NOMO-1 treated with DMSO at 0.1 percent for 48 hours (cell line): ENCODE data around the gene MICAL2.
A peak's percentile ranks its signal among the peaks of the same experiment; 100 is the strongest.

ENCODE experiments used
- DNase-seq: peaks from one replicate; lab custom pipeline; 2025; ENCODE audit not compliant: unreplicated experiment; lab: John Stamatoyannopoulos, UW

Gene MICAL2

GRCh38 chr11:12221051-12221535, 110.7 kb downstream of the MICAL2 start:
- no peak for DNase-seq

GRCh38 chr11:12222055-12222792, 111.8 kb downstream of the MICAL2 start:
- no peak for DNase-seq

- peak; percentile 13 for DNase-seq
These were observed 113.6 kb downstream of the MICAL2 start for GRCh38 chr11:12223771-12224536.

GRCh38 chr11:12224537-12224893, 114.1 kb downstream of the MICAL2 start:
- peak; percentile 86 for DNase-seq

DNA sequence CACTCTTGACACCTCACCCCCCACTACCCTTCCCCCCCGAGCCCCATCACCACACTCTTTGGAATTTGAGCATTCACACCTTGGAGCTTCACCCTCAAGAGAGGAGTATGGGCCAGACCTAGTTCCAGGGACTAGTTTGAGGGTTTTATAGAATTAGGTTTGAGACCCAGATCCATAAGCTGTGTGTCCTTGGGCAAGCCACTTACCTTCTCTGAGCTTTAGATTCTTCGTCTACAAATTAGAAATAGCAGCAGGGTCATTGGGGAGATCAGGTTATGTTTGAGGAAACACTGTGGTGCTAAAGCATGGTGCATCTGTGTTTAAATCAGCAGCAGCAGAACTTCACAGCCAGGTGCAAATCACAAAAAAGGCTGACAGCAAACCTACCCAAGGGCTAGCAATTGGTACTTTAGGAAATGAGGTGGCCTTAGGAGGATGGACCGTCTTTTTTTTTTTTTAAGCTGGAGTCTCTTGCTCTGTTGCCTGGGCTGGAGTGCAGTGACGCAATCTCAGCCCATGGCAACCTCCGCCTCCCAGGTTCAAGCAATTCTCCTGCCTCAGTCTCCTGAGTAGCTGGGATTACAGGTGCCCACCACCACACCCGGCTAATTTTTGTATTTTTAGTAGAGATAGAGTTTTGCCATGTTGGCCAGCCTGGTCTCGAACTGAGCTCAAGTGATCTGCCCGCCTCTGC, 114.8 kb downstream of the MICAL2 start:
- no peak for DNase-seq

- DNase-seq = no peak
These were observed 115.7 kb downstream of the MICAL2 start for GRCh38 chr11:12226093-12226492.

DNA sequence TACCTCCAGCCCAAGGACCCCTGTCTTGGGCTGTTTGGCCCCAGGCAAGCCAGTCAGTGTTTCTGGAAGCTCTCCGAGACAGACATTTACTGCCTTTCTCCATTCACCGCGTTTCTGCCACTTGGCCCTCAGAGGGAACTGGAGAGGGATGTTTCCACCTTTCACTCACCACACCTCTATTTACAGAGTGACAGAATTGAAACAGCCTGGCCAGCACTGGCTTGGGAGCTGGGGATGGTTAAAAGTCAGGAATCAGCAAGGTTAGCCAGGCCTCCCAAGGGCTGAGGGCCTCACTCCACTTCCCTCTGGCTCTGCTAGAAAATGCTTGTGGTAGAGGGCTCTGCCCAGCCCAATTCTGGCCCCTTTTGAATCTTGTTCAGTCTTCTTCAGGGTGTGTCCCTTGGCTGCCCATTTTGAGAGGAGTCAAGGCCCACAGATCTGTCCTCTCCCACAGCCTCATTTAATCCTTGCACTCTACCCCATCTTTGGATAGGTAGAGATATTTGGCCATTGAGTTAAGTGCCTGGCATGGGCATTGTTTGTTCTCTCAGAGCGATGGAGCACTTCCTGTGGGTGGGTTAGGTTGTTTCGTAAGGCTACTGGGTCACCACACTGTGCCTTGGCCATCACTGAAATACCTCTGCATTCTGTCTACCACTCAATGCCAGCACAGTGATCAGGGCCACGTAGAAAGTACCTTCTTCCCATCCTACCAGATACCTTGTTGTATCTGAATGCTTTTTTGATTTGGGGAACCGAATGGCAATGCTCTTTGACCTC, 119.2 kb downstream of the MICAL2 start:
- no peak for DNase-seq

- no peak for DNase-seq
These were observed 121.8 kb downstream of the MICAL2 start for GRCh38 chr11:12232160-12232559.

- DNase-seq = no peak
These were observed 122.6 kb downstream of the MICAL2 start for GRCh38 chr11:12232817-12233601.

DNA sequence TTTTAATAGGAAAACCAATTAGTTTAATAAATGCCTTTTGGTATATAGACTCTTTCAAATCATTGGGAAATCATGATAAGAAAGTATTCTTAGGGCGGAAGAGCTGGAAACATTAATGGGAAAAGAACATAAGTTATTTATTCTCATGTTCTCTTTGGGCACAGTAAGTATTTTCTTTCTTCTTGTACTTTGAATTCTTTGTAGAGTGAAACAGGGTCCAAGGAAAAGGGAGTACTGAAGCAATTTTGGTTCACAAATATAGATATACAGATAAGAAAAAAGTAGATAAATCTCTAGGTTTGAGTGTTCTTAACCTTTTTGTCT, 123.2 kb downstream of the MICAL2 start:
- no peak for DNase-seq

DNA sequence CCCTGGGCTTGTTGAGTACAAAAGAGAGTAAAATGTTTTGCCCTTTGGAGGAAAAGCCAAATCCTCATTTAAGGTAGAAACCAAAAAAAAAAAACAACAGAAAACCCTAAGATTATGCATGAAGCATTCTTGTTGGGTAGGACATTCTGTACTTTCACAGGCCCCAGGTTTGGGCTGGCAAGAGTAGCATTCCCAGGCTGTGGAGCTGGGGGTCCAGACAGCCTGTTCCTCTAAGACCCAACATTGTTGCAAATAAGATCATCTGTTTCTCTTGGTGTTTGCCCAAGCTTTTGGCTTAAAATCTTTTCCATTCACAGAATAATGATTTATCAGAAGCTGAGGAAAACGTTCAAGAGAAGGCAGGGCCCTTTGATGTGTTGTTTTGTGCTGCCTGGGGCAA, 123.8 kb downstream of the MICAL2 start:
- no peak for DNase-seq

DNA sequence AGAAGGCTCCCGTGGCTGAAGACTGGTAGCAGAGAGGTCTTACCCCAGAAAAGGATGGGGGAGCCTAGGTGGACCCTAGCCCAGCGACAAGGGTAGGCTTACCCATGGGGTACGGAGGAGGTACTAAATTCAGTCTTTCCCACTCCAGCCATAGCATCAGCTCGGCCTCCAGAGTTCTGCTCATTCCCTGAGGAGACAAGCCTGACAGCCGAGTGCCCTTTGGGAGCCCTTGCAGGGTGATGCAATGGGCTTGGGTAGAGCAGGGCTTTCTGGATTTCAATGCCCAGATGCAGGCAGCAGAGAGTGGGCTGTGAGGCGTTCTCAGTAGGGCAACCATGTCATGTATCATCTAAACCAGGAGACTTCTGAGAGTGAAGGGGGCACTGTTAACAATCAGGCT, 124.7 kb downstream of the MICAL2 start:
- DNase-seq = no peak

GRCh38 chr11:12235553-12235946, 125.2 kb downstream of the MICAL2 start:
- DNase-seq = no peak

DNA sequence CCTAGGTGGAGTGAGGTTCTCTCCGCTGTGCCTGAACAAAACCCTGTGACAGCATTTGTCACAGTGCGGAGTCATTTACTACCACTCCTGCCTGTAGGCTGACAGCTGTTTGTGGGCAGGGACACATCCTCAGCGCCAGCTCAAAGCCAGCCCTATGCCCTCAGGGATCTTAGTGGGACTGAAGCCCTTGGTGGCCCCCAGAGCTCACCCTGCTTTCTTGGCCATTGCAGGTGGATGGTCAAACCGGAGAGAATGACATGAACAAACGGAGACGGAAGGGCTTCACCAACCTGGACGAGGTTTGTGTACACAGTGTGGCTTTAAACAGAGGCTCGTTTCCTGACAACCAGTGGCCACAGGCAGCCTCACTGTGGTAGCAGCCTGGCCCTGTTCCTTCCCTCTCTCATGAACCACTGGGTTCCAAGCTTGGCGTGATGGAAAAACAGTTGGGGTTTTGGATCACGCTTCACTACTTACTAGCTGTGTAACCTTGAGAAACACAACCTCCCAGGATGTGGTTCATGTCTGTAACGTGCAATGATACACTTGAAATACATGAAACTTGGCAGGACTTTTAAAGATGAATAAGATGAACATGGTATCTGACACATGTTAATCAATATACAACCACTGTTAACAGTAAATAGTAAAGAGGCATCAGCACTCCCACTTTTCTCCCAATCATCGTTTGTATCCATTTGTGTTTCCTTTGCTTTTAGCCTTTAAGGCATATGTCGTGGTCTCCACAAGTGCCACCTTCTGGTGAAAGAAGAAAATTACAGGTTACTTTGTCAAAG, 125.8 kb downstream of the MICAL2 start:
- DNase-seq = peak; percentile 32

DNA sequence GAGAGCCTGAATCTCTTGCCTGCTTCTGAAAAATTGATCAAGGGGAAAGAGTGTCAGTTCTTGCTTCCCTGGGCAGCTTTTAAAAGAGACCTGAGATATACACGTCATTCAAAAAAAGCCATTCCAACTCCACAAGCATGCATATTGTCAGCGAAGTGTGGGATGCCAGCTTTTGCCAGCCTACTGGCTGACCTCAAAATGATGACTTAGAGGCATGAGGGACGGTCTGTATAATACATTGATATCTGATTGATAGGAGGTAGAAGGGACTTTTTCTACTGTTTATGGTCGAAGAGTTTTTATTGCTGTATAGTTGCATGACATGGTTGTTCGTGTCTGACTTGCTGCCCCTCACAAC, 126.3 kb downstream of the MICAL2 start:
- no peak for DNase-seq

- no peak for DNase-seq
These were observed 127.0 kb downstream of the MICAL2 start for GRCh38 chr11:12237381-12237784.

- no peak for DNase-seq
These were observed 128.0 kb downstream of the MICAL2 start for GRCh38 chr11:12238420-12238819.

GRCh38 chr11:12239396-12239795, 129.0 kb downstream of the MICAL2 start:
- DNase-seq = no peak

DNA sequence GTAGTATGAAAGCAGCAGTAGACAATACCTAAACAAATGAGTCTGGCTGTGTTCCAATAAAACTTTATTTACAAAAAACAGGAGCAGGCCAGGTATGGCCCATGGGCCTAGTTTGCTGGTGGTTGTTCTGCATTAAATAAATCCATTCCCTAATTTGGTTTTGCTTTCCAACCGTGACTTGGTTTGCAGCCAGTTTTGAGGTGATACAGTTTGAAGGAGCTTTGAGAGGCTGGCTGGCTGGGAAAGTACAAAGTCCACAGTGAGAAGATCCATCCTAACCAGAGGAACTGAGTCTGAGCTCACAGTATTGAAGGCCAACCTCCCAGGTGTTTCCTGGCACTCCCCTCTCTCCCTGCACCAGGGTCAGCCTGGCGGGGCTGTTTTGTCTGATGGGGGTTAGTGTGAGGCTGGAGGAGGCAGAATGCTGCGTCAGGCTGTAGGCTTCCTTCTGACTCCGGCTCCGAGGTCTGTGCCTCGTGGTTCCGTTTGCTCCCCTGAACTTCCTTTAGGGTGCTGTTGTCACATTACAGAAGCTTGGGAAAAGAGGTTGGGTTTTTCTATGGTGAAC, 129.5 kb downstream of the MICAL2 start:
- no peak for DNase-seq
